NCI-H2107 (cell line): ENCODE results near the gene MKRN1.
"Not testable (repeated sequence)": the region's sequence is repeated elsewhere in the genome, so short reads cannot be mapped to it uniquely, and the experiment has no call there.

Source experiments
- DNase-seq: peaks from one replicate; lab custom pipeline; 2025; lab: John Stamatoyannopoulos, UW

Gene MKRN1, protein sequence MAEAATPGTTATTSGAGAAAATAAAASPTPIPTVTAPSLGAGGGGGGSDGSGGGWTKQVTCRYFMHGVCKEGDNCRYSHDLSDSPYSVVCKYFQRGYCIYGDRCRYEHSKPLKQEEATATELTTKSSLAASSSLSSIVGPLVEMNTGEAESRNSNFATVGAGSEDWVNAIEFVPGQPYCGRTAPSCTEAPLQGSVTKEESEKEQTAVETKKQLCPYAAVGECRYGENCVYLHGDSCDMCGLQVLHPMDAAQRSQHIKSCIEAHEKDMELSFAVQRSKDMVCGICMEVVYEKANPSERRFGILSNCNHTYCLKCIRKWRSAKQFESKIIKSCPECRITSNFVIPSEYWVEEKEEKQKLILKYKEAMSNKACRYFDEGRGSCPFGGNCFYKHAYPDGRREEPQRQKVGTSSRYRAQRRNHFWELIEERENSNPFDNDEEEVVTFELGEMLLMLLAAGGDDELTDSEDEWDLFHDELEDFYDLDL

DNA sequence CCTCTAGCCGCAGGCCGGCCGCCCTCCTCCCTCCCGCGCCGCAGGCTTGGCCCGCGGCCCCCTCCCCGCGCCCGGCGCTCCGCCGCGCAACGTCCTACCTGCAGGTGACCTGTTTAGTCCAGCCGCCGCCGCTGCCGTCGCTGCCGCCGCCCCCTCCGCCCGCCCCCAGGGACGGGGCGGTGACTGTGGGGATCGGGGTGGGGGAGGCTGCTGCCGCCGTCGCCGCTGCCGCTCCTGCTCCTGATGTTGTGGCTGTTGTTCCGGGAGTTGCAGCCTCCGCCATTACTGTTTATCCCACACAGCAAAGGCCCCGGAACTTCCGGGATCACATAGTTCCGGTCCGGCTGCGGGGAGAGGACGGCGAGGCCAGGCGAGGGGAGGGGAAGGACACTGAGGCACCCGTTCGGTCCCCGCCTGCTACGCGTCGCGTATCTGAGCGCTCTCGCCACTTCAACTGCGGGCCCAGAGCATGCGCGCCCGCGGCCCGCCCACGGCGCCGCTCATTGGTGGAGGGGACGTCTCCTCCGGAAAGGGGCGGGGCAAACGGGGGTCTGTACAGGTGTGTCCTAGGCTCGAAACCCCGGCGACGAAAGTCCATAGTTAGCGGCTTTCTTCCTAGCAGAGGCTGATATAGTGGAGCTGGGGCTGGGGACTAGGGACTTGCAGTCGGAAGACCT, at the start of gene MKRN1:
TSS of gene MKRN1 (minus strand) at position 444 of the 677 bp plus-strand sequence. CDS start at position 283, 161 bp downstream.
- DNase-seq = peak; percentile 98

GRCh38 chr7:140526787-140527664, 47.7 kb upstream of the MKRN1 start:
- no peak for DNase-seq

DNA sequence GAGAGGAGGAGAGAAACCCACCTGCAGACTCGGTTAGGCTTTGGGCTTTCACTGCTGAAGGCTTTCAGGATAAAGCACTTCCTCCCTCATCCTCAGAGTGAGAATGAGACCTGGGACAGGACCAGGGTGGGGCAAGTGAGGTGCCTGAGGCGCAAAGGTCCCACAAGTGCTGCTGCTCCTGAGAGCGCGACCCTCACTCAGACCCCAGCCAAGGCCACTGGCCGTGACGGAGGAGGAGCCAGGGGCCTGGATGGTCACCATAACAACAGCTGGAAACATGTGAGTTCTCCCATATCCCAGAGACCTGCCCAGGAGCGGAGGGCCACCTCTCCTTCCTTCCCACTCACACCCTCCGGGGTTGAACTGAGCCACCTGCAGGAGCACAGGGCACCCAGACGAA, 46.9 kb upstream of the MKRN1 start:
- DNase-seq = no peak

DNA sequence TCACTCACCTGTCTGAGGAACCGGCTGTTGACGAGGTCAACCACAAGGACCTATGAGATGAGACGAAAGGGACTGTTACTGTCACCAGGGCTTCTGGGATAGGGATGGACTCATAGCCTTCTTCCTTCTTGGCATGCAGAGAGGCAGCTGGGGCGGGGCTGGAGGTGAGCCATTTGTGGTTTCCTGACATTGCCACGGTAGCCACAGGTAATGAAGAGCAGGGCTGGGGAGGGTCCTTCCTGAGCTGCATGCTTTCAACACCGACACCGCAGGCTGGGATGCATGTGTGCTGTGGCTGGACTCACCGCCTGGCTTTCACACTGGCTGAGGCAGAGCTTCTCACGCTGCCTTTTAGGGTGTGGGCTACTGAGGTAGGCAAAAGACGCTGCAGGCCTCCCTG, 46.4 kb upstream of the MKRN1 start:
- peak; percentile 20 for DNase-seq

- DNase-seq = no peak
Measured at GRCh38 chr7:140521421-140521820, 42.1 kb upstream of the MKRN1 start.

DNA sequence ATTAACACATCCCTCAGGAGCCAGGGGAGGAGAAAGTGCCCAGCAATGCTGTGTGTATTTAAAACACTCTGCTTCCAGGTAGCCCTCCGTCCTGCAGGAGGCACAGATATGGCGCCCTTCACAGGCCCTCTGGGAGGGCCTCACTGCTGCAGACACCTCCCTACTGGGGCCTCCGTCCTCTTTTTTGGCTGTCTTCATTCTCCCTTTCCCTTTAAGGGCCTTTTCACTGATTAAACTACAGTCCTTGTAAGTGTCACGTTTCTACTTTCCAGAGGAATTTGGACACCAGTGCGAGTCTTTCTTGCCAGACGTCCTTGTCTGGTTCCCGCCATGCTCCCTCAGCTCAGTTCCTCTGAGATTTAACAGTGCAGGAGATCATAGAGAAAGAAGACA, 39.7 kb upstream of the MKRN1 start:
- no peak for DNase-seq

DNA sequence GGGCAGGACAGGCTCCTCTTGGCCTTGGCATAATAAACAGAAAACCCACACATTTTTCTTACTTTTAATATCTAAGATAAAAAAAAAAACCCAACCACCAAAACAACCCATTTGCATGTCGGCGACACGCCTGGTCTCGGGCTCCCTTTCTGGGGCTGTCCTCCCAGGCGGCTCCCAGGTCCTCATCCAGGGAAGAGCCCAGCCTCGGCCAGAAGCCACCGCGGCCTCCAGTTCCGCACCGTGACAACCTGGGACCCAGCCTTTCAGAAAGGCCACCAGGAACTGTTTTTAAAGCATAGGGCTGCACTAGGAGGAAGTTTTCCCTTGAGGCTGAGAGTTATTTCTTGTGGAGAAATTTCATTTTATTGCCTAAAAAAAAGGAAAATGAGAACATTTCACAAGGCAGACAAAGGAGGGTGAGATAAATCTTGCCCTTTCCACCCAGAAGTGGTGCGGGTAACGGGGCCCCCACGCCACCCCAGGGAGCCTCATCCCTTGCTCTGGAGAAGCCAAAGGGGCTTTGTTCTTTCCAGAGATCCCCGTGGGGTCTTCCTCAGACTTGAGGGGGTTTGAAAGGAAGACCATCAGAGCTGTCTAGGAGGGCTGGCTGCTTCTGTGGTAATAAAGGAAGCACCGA, 39.2 kb upstream of the MKRN1 start:
- no peak for DNase-seq

DNA sequence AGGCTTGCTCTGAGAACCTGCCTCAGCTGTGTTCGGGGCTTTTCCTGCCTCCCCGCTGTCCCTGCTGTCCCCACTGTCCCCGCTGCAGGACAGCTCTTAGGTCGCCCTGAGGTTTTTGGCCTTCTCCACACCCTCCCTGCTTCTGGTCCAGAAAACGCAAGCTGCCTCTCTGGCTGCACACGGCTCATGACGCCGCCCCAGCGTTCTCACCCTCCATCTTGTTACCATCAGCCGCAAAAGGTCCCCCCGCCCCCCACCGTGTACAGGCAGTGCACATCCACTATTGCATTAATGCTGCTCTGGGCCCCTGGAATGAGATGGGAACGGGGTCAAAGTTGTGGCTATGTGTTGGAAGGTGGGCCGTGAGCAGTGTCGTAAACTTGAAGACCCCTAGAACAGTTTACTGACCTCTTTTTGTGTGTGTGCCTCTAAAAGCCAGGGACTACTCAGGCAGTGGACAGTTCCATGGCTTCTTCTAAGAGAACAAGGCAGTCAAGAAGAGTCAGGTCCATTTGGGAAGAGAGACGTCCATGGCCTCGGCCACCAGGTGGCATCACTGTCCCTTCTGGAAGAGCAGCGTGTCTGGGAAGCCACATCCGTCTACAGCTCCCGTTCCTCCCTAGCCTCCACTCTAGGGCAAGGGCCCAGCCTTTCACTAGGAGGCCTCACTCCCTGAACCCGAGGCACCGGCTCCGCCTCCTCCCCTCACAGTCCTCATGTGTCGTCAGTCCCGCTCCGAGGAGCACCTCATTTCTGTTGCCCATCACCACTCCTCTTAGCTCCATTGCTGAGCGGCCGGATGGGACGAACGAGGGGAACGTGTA, 38.5 kb upstream of the MKRN1 start:
- DNase-seq = peak; percentile 94

DNA sequence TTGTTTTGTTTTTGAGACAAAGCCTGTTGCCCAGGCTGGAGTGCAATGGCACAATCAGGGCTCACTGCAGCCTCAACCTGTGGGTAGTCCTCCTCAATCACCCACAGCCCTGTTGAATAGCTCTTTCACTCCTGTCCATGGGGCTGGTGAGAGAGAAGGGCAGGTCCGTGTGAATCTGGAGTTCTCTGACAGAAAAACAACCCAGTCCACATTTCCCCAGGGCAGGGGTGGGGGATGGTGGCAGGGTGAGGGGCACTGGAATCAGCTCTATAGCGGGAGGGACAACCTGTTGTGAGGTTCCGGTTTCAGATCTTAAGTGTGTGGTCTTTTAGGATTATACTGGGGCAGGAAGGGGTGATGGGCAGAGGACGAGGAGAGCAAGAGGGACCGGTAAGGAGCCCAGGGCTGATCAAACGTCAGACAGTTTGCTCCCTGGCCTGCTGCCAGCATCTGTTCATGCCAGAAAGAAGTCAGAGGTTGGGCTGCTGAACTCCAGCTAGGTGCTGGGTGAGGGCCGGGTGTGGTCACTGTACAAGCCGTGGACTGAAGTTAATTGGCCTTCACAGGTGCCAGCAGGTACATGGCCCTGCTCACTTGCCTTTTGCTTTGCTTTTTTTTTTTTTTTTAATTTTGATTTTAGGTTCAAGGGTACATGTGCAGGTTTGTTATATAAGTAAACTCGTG, 33.2 kb upstream of the MKRN1 start:
- DNase-seq = peak; percentile 30

GRCh38 chr7:140509789-140510188, 30.5 kb upstream of the MKRN1 start:
- DNase-seq = no peak

- DNase-seq = not testable (repeated sequence)
Measured at GRCh38 chr7:140507556-140507955, 28.3 kb upstream of the MKRN1 start.

DNA sequence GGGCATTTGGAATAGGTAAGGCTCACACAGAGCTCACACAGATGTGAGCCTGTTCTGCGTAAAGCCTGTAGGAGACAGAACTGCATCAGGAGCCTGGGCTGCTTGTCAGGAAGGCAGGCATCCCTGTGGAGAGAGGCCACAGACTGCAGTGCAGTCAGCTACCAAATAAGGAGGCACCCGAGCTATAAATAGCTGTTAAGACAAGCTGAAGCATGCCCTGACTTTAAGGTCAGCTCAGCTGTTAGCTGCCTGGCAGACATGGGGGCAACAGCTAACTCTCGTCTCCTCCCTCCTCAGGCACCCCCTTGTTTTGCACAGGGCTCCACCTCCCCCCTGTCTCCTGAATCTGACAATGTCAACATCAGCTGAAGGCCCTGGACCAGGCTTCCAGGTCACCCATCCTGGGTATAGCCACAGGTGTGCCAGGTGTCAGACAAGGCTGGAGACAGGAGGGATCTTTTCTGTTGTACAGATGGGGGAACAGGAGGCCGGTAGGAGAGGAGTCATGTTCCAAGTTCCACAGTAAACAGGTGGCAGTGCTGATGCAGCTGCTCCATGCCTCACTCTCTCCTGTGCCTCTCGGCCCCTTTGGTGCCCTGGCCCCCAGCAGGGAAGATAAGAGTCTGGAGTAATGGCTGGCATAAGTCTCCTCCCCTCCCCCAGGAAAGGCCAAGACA, 27.6 kb upstream of the MKRN1 start:
- DNase-seq = peak; percentile 93

DNA sequence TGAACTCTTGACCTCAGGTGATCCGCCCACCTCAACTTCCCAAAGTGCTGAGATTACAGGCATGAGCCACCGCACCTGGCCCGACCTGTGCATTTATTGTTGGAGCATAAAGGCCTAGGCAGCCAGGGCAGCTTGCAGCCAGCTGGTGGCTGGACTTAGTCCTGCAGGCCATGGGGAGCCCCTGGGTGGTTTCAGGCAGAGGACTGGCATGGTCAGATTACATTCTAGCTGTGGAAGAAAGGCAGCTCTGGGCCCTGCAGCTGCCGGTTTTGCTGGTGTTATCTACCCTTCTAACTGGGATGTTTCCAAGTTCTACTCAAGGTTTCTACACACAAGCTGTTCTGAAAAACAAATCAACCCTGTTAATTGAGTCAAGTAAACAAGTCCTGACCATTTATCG, 22.7 kb upstream of the MKRN1 start:
- DNase-seq = peak; percentile 50

DNA sequence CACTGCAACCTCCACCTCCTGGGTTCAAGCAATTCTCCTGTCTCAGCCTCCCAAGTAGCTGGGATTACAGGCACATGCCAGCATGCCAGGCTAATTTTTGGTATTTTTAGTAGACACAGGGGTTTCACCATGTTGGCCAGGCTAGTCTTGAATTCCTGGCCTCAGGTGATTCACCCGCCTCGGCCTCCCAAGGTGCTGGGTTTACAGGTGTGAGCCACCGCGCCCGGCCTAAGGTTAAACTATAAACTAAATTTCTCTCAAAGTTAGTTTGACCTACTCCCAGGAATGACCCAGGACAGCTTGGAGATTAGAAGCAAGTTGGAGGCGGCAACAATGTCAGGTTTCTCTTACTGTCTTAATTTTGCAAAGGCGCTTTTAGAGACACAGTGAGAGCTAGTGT, 18.5 kb upstream of the MKRN1 start:
- DNase-seq = not testable (repeated sequence)

- no peak for DNase-seq
Measured at GRCh38 chr7:140497241-140497769, 18.0 kb upstream of the MKRN1 start.

DNA sequence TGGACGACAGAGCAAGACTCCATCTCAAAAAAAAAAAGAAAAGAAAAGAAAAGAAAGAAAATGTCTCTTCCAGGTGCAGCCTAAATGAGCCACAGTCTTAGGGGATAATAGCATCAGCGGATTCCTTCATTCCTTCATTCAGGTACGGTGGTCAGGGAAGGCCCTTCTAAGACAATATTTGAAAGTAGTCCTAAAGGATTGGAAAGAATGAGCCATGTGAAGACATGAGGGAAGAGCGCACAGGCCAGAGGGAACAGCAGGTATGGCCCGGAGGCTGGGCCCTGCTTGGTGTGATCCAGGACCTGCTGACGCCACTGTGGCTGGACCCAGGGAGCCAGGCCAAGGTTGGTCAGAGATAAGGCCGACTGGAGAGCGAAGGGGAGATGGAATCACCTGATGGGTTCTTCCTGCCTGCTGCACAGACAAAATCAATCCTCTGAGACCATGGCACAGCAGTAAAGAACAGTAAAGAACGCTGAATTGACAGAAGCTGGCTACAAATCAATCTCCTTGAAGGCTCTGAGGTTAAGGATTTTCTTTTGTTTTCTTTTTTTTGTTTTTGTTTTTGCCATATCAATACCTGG, 16.3 kb upstream of the MKRN1 start:
- DNase-seq = no peak

DNA sequence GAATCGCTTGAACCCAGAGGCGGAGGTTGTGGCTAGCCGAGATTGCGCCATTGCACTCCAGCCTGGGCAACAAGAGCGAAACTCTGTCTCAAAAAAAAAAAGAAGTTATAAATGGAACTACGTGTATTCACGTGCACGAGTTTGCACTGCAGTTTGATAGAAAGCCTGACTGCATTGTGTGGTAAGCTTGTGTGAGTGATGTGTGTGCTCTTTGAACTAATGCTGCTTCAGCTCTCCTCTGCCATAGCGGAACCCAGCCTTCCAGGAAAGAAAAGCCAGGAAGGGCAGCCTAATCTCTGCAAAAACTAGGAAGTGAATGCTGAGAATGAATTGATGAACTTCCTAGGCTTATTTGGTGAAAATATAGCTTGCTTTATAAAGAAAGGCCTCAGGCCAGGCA, 15.6 kb upstream of the MKRN1 start:
- DNase-seq = no peak

- no peak for DNase-seq
Measured at GRCh38 chr7:140489026-140489359, 9.7 kb upstream of the MKRN1 start.
